ENCODE data around the gene PCAT7. TPM values are rescaled to one million over a fixed set of nuclear protein-coding genes. Genes with fewer than 3 reads are reported as not detected.
"Not testable (repeated sequence)": the region's sequence is repeated elsewhere in the genome, so short reads cannot be mapped to it uniquely, and the experiment has no call there.

Gene PCAT7
- total RNA-seq (2014; rRNA removed; shearing (Covaris generic)) = 0.02 and 1.2 TPM in 2 replicates

GRCh38 chr9:94554439-94555331, at the start of gene PCAT7:
PCAT7 (plus strand) TSS chr9:94555083.
- DNase-seq (ENCODE audit: low read depth) = peak; percentile 73

DNA sequence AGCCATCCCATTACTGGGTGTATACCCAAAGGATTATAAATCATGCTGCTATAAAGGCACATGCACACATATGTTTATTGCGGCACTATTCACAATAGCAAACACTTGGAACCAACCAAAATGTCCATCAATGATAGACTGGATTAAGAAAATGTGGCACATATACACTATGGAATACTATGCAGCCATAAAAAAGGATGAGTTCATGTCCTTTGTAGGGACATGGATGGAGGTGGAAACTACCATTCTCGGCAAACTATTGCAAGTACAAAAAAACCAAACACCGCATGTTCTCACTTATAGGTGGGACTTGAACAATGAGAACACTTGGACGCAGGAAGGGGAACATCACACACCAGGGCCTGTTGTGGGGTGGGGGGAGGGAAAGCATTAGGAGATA, 48.5 kb upstream of the PCAT7 start:
- not testable (repeated sequence) for DNase-seq (ENCODE audit: low read depth)

GRCh38 chr9:94507531-94508258, 47.2 kb upstream of the PCAT7 start:
- DNase-seq (ENCODE audit: low read depth) = no peak

DNA sequence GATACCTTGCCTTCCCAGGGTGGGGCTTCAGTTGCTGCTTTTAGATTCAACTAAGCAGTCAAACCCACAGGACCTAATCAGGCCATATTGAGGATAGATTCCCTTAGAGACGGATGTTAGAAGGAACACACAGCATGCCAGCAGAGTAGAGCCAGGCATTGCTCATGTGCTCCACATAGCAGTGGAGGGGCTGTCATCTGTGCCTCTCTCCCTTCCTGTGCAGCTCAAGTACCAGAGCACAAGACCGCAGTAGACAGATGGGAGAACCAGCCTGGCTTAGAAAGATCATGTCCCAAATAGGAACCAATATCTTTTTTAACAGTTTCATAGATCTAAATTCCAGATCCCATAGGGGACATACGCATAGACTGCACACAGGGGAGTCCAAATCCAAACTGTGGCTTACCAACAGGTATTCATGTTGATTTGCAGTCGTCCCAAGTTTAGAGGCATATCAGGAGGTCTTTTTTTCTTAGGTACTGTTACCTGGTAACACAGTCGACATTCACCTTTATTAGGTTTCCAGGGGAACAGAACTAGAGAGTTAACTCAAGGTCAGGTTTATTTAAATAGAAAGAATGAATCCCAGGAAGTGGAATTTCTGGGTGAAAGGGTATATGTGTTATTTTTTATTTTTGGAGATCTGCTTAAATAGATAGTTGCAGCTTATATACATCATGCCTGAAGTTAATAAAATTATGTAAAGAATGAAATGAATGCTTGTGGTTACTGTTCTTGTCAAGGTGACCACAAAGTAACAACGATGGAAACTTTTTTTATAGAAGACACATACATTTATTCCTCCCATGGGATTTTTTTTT, 43.5 kb upstream of the PCAT7 start:
- DNase-seq (ENCODE audit: low read depth) = peak; percentile 22

DNA sequence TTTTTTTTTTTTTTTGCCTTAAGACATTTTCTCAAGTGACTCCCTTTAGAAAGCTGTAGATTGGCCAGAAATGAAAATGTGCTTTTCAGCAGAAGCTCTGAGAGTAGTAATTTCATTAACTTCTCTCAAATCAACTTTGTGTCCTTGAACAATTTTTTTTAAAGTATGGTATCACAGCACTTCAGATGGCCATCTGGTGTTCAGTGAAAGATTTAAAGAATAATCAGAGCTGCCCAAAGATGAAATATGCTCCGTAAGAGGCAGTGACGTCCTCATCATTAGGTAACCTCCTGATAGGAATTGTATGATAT, 43.0 kb upstream of the PCAT7 start:
- no peak for DNase-seq (ENCODE audit: low read depth)

- DNase-seq (ENCODE audit: low read depth) = no peak
Observed at GRCh38 chr9:94514722-94515121, 40.2 kb upstream of the PCAT7 start.

GRCh38 chr9:94517254-94517653, 37.6 kb upstream of the PCAT7 start:
- no peak for DNase-seq (ENCODE audit: low read depth)

DNA sequence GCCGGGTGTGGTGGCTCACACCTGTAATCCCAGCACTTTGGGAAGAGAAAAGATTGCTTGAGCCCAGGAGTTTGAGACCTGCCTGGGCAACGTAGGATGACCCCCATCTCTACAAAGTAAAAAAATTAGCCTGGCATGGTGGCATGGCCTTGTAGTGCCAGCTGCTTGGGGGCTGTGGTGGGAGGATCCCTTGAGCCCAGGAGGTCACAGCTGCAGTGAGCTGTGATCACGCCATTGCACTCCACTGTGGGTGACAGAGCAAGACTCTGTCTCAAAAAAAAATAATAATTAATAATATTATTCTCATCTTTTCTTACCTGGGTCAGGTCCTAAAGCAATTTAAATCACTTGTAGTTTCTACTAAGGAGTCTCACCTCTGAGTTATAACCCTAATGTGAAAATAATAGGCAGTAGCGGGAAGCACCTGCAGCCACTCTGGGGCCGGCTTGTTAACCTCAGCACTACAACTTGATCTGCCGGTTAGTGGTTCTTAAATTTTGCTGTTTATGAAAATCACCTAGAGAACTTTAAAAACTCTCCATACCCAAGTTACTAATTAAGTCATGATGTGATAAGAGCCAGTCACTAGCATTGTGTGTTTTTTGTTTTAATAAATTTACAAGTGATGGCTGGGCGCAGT, 29.4 kb upstream of the PCAT7 start:
- DNase-seq (ENCODE audit: low read depth) = no peak

GRCh38 chr9:94526271-94526670, 28.6 kb upstream of the PCAT7 start:
- no peak for DNase-seq (ENCODE audit: low read depth)

DNA sequence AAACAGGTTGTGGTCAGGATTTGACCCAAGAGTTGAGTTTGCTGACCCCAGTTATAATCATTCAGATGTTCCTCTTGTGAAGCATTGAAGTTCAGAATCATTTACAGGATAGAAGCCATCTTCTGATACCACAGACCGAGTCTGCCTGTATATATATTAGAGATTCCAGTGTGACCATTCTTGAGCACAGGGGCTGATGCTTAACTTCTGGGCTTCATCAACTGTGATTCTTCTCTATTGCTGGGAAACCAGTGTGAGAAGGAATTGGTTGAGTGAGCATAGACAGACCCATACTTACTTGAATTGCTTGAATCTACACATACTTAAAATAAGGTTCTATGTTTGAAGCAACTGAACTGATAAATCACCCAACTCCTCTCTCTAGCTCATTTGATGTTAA, 27.9 kb upstream of the PCAT7 start:
- no peak for DNase-seq (ENCODE audit: low read depth)

- DNase-seq (ENCODE audit: low read depth) = no peak
Observed at GRCh38 chr9:94528886-94529285, 26.0 kb upstream of the PCAT7 start.

- DNase-seq (ENCODE audit: low read depth) = no peak
Observed at GRCh38 chr9:94533155-94533554, 21.7 kb upstream of the PCAT7 start.

DNA sequence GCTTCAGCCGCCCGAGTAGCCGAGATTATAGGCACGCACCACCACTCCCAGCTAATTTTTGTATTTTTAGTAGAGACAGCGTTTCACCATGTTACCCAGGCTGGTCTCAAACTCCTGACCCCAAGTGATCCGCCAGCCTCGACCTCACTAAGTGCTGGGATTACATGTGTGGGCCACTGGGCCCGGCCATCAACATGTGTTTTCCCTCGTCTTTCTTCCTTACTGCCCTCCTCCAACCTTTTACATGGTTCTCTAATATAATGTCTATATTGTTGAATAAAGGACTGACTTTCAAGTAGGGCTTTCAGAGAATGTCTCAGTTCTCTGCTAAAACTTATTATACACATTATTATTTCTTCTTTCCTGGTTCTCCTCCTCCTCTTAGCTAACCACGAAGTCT, 21.3 kb upstream of the PCAT7 start:
- DNase-seq (ENCODE audit: low read depth) = no peak

DNA sequence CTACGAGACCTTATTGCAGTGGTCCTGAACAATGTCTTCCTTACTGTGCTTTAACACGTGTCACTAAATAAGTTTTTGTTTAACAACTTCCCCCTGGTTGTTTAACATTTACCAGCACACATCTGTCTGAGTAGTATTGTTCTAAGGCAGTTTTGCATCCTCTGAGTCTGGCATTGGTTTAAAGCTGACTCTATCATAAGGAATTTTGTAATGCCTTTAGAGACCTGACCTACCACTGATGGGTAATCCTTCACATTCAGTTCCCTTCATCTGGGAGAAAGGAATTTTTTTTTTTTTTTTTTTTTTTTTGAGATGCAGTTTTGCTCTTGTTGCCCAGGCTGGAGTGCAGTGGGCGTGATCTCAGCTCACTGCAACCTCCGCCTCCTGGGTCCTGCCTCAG, 20.0 kb upstream of the PCAT7 start:
- DNase-seq (ENCODE audit: low read depth) = peak; percentile 12

DNA sequence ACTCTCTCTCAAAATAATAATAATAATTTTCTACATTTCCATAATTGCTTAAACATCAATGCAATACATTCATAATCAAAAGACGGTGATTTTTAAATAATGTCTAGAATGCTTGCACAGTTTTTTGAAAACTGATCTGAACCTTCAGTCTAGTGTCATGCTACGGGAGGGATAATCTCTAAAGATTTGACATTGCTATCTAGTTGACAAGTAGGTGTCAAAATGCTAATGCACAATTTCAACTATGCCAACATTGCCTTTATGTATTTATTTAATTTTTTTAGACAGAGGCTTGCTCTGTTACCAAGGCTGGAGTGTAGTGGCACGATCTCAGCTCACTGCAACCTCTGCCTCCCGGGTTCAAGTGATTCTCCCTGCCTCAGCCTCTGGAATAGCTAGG, 16.0 kb upstream of the PCAT7 start:
- DNase-seq (ENCODE audit: low read depth) = no peak

DNA sequence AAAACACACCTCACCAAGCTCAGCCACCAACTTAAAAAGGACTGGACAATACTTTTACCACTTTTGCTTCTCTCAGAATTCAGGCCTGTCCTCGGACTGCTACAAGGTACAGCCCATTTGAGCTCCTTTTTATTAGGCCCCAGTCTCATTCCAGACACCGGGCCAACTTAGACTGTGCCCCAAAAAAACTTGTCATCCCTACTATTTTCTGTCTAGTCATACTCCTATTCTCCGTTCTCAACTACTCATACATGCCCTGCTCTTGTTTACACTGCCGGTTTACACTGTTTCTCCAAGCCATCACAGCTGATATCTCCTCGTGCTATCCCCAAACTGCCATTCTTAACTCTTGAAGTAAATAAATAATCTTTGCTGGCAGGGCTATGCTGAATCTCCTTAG, 10.5 kb upstream of the PCAT7 start:
- DNase-seq (ENCODE audit: low read depth) = not testable (repeated sequence)

DNA sequence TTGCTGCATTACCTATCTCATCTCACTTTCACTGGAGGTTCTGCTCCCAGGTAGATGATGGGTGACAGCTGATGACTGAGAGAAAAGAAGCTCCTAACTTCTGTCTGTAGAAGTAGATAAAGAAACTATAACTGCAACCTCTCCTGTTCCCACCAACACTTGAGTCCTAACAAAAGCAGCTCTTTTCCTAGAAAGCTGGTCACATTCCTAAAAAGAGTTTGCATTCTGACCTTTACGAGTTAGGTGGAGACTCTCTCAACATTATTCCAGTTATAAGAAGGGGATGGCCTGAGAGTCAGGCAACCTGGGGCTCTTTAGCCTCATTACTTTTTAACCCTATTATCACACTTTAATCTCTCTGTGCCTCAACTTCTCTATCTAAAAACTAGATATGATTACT, 8.9 kb upstream of the PCAT7 start:
- DNase-seq (ENCODE audit: low read depth) = no peak

DNA sequence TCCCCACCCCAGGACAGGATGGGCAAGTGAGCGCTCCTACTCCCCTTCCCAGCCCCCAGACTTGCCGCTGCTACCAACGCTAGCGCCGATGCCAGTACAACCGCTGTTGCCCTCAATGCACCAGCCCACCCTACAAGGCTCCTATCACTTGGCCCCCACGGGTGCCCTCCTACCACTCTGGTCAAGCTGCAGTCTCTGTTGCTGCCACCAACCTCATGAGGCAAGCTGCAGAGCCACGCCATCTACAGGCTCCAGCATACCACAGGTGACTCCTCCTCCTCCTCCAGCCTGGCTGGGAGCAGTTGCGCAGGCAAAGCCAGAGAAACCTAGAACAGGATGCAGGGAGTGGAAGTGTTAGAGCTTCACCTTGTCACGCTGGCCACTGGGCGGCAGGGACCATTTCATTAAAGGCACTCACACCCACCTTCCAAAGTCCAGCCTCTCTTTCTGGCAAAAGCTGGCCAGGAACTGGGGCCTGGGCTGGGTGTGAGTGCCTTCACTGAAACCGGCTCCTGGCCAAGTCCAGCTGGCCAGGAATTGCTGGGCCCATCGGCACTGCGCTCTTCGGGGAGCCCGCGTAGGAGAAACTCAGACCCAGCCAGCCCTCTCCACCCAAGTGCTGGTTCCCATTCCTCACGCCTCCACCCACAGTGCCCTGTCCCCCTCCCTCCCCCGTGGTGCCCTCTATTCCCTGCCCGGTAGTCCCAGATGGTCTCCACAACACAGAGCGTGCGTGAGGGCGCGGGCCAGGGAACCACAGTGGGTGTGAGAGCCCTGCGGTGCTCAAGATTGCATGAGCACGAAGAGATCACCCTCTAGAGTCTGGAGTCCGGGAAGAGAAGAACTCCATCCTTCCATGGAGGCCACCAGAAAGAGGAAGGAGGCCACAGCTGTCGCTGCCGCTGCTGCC, 1.6 kb upstream of the PCAT7 start:
- peak; percentile 17 for DNase-seq (ENCODE audit: low read depth)

GRCh38 chr9:94554078-94554438, 825 bp upstream of the PCAT7 start:
- DNase-seq (ENCODE audit: low read depth) = no peak

DNA sequence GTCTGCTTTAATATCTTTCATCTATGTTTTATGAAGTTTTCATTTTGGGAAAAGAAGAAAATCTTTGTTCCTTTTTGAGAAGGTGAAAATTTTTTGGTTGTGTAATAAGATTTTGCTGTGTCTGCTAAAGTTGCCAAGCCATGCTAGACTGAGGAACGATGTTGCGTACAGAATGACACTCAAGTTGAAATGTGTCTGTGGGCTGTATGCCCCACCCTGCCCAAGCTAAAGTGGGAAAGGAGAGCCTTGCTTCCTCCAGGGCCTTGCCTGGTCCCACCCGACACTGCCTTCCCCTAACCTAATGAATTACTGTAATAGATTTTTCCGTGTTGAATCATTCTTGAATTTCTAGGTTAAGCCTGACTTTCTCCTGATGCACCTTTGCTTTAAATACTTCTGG, 2.5 kb downstream of the PCAT7 start:
- no peak for DNase-seq (ENCODE audit: low read depth)

DNA sequence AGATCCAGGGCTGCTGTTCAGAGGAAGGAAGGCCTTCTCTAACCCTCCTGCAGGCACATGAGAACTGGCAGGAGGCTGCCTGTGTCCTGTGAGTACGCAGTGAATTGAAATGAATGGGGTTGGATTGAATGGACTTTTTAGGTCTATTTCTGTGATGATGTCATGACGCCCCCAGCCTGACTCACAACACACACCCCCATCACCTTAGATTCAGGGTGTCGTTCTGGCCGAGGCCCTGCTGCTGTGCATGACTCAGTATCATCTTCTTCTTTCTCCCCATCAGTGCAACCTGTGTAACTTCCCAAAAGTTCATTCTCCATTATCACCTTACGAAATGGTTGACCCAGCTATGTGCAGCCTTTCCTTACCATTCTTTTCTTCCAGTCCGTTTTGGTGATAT, 5.4 kb downstream of the PCAT7 start:
- DNase-seq (ENCODE audit: low read depth) = no peak

Measured in M059J (cell line).